ENCODE results near the gene TRAK2.

GRCh38 chr2:201482543-201482942, 31.3 kb upstream of the TRAK2 start:
- TF ChIP-seq CTCF (IDR thresholded peaks at IDR 0.05) (no peak), POLR2A (IDR thresholded peaks at IDR 0.05) (no peak), POLR2AphosphoS5 (IDR thresholded peaks at IDR 0.05) (no peak)
